ENCODE data around the gene LARP6.

Gene LARP6

GRCh38 chr15:70783041-70783440 is 70.9 kb downstream of the LARP6 start:
- no peak for DNase-seq (ENCODE audit: low read depth)
- TF ChIP-seq CTCF (conservative IDR thresholded peaks at IDR 0.05; ENCODE audit: low read depth, low read length) = no peak
- no peak overlapping the region for H3K4me3 ChIP-seq (ENCODE audit: low read length)

- no peak for DNase-seq (ENCODE audit: low read depth)
- no peak overlapping the region for H3K4me3 ChIP-seq (ENCODE audit: low read length)
- no peak for TF ChIP-seq CTCF (conservative IDR thresholded peaks at IDR 0.05; ENCODE audit: low read depth, low read length)
Measured at GRCh38 chr15:70781236-70781635, 72.7 kb downstream of the LARP6 start.
